HepG2 (cell line): Measurements from ENCODE around the gene MOK. TPM values are rescaled to one million over a fixed set of nuclear protein-coding genes. Genes with fewer than 3 reads are reported as not detected.

Source experiments
- ATAC-seq: fragments of 200-7000 bp; cut with Tn5 transposase; 3 replicates; pipeline ENCODE4 v1.9.1; 2020; ENCODE audit warnings: mild to moderate bottlenecking, moderate library complexity
- BruUV-seq: library from RNA; stranded (reverse); fragments of 400-500 nt; replicated peaks from 2 replicates; lab custom pipeline; 2021; lab: Mats Ljungman, UMichigan
- CTCF ChIA-PET: fragments of 300-600 bp; formaldehyde crosslinking; extraction: SDS; loops from one replicate; lab custom pipeline; 2021; ENCODE audit warnings: low total read pairs, inconsistent platforms, low intra/inter-chr PET ratio; lab: Yijun Ruan, JAX
- POLR2A ChIA-PET: fragments of 350-600 bp; sonication (Branson Sonifier 250); formaldehyde crosslinking; loops from one replicate; lab custom pipeline; 2020; ENCODE audit warnings: antibody characterized with exemption, inconsistent platforms; lab: Yijun Ruan, JAX
- DNase-seq: peaks from one replicate; pipeline ENCODE4 v3.0.0-alpha.2; 2015; ENCODE audit warnings: low spot score
- FAIRE-seq: peaks from 3 replicates; lab custom pipeline; 2011; peaks lifted over from hg19 to GRCh38; lab: Jason Lieb, UNC
- H2AFZ ChIP-seq: one replicate; pipeline ENCODE4 v1.6.1; 2011; ENCODE audit warnings: low read length, inconsistent platforms
- H3K27ac ChIP-seq: fragments of 300-600 bp; 3 replicates; pipeline ENCODE4 v1.8.0; 2011; ENCODE audit warnings: mixed run types, mild to moderate bottlenecking, mixed read lengths, low read length, inconsistent platforms; ENCODE audit not compliant: insufficient read depth; ENCODE audit errors: extremely low read length
- H3K27me3 ChIP-seq, 2 experiments: fragments of 200-600 bp in 1 of 2; 2 replicates in 1 of 2; 3 replicates in 1 of 2; pipeline versions ENCODE4 v1.6.0 to v1.8.0; 2011; ENCODE audit warnings: low read length in 2 of 2, mild to moderate bottlenecking in 2 of 2, moderate library complexity in 2 of 2, inconsistent platforms in 1 of 2; ENCODE audit not compliant: insufficient read depth in 2 of 2, control insufficient read depth in 1 of 2
- H3K36me3 ChIP-seq, 2 experiments: fragments of 200-600 bp in 1 of 2; replicated peaks in 1 of 2; 2 replicates in 1 of 2; 3 replicates in 1 of 2; pipeline versions ENCODE4 v1.5.1 to v1.8.0; 2011; ENCODE audit warnings: low read length in 2 of 2, inconsistent platforms in 1 of 2; ENCODE audit not compliant: insufficient read depth in 2 of 2, control insufficient read depth in 1 of 2
- H3K4me1 ChIP-seq: 2 replicates; pipeline ENCODE4 v1.5.1; 2012; ENCODE audit warnings: low read length, inconsistent platforms; ENCODE audit not compliant: insufficient read depth
- H3K4me2 ChIP-seq: 2 replicates; pipeline ENCODE4 v1.6.0; 2011; ENCODE audit warnings: low read depth, low read length, inconsistent platforms
- H3K4me3 ChIP-seq, 3 experiments: fragments of 200-600 bp in 1 of 3; sonication (generic), shearing (Covaris generic) in 1 of 3; replicated peaks in 1 of 3; 2 replicates each; pipeline ENCODE4 v1.5.1; 2011 to 2016; ENCODE audit warnings: low read length in 3 of 3, inconsistent platforms in 2 of 3, low read depth in 2 of 3, mild to moderate bottlenecking in 2 of 3, control low read depth in 1 of 3, mixed read lengths in 1 of 3; ENCODE audit not compliant: insufficient read depth in 1 of 3
- H3K79me2 ChIP-seq: one replicate; pipeline ENCODE4 v1.6.1; 2011; ENCODE audit warnings: low read length, inconsistent platforms; ENCODE audit not compliant: insufficient read depth
- H3K9ac ChIP-seq: 2 replicates; pipeline ENCODE4 v1.6.0; 2011; ENCODE audit warnings: mild to moderate bottlenecking, low read depth, low read length, inconsistent platforms; ENCODE audit not compliant: insufficient read depth
- H3K9me3 ChIP-seq: 2 replicates; pipeline ENCODE4 v1.5.1; 2012; ENCODE audit warnings: mild to moderate bottlenecking, low read length
- H4K20me1 ChIP-seq: 2 replicates; pipeline ENCODE4 v1.6.0; 2011; ENCODE audit warnings: inconsistent platforms, mild to moderate bottlenecking, low read length, moderate library complexity; ENCODE audit not compliant: insufficient read depth
- CBX2 ChIP-seq, 2 experiments: fragments of 200-600 bp in 1 of 2; sonication (generic); formaldehyde crosslinking in 1 of 2; IDR thresholded peaks; 2 replicates each; pipeline versions ENCODE4 v1.7.0 to v1.8.1; 2018 to 2022; ENCODE audit warnings: low read depth in 2 of 2, low read length in 1 of 2, mild to moderate bottlenecking in 1 of 2, missing genetic modification reagents in 1 of 2
- CC2D1A ChIP-seq: sonication (generic); formaldehyde crosslinking; IDR thresholded peaks from 2 replicates; pipeline ENCODE4 v1.8.1; 2023; ENCODE audit warnings: mild to moderate bottlenecking, missing genetic modification reagents
- GZF1 ChIP-seq: sonication (generic); formaldehyde crosslinking; IDR thresholded peaks from 2 replicates; pipeline ENCODE4 v1.5.1; 2020; ENCODE audit warnings: mild to moderate bottlenecking, missing genetic modification reagents
- HNRNPUL1 ChIP-seq: fragments of 200-400 bp; formaldehyde crosslinking; IDR thresholded peaks from 2 replicates; pipeline ENCODE4 v1.6.1; 2017; ENCODE audit warnings: low read depth, mild to moderate bottlenecking, low read length, moderate library complexity
- HOMEZ ChIP-seq: IDR thresholded peaks from 2 replicates; pipeline ENCODE4 v1.6.1; 2016; ENCODE audit warnings: low read depth
- KMT2B ChIP-seq: IDR thresholded peaks from 2 replicates; pipeline ENCODE4 v1.6.1; 2016; ENCODE audit warnings: missing genetic modification reagents, missing compliant biosample characterization
- MAF1 ChIP-seq: sonication (generic); formaldehyde crosslinking; IDR thresholded peaks from 2 replicates; pipeline ENCODE4 v1.5.0; 2020; ENCODE audit warnings: missing genetic modification reagents, borderline replicate concordance
- TIGD3 ChIP-seq: sonication (generic); formaldehyde crosslinking; IDR thresholded peaks from 2 replicates; pipeline ENCODE4 v1.5.1; 2020; ENCODE audit warnings: mild to moderate bottlenecking, missing genetic modification reagents, borderline replicate concordance
- U2AF2 ChIP-seq: fragments of 200-400 bp; formaldehyde crosslinking; IDR thresholded peaks from 2 replicates; pipeline ENCODE4 v1.6.1; 2017; ENCODE audit warnings: low read depth, mild to moderate bottlenecking, low read length
- ZBTB7B ChIP-seq: sonication (generic); formaldehyde crosslinking; IDR thresholded peaks from 2 replicates; pipeline ENCODE4 v1.4.0; 2020; ENCODE audit warnings: missing genetic modification reagents
- ZNF34 ChIP-seq: sonication (generic); formaldehyde crosslinking; IDR thresholded peaks from 2 replicates; pipeline ENCODE4 v1.4.0; 2020; ENCODE audit warnings: mild to moderate bottlenecking, missing genetic modification reagents, borderline replicate concordance
- ZNF382 ChIP-seq: sonication (generic); formaldehyde crosslinking; IDR thresholded peaks from 2 replicates; pipeline ENCODE4 v1.5.0; 2020; ENCODE audit warnings: missing genetic modification reagents, mild to moderate bottlenecking, borderline replicate concordance
- ZNF740 ChIP-seq: sonication (generic); formaldehyde crosslinking; IDR thresholded peaks from 2 replicates; pipeline ENCODE4 v1.4.0; 2020; ENCODE audit warnings: missing genetic modification reagents
- ZNF839 ChIP-seq: sonication (generic); formaldehyde crosslinking; IDR thresholded peaks from 2 replicates; pipeline ENCODE4 v1.4.0; 2020; ENCODE audit warnings: missing genetic modification reagents, mild to moderate bottlenecking, borderline replicate concordance
- WGBS: methylation state at CpG from one replicate; pipeline ENCODE4 v1.1.6; 2017; ENCODE audit warnings: low lambda C conversion rate; 5-methylcytosine and 5-hydroxymethylcytosine counted together
- in situ Hi-C: cut with HindIII; loops from 2 replicates; pipeline ENCODE4 v1.10.0; 2017; ENCODE audit warnings: low pct_unique_long_range_greater_than_20kb; ENCODE audit not compliant: extremely low pct_ligation_motif_present
- intact Hi-C: fragments of 100-400 bp; cut with micrococcal nuclease; formaldehyde crosslinking; loops from one replicate; pipeline ENCODE4 v1.10.0; 2022; ENCODE audit not compliant: unreplicated experiment
- polyA plus RNA-seq, 8 experiments: library from polyadenylated mRNA; depleted of rRNA in 3 of 8; stranded (reverse) in 7 of 8; unstranded in 1 of 8; fragments of >200 nt; fragmentation: Illumina TruSeq in 4 of 8; extraction: Trizol in 4 of 8; gene quantifications; 2 replicates each; pipeline versions ENCODE4 v1.2.1 to v1.2.3, GENCODE V29; 2011 to 2016; ENCODE audit warnings: low read depth in 4 of 8, missing spikeins in 1 of 8, mixed read lengths in 1 of 8; ENCODE audit not compliant: insufficient read depth in 1 of 8
- total RNA-seq, 5 experiments: library from RNA; depleted of rRNA; stranded (reverse); fragments of >200 nt; fragmentation: Illumina TruSeq; extraction: Trizol; gene quantifications; 2 replicates each; pipeline ENCODE4 v1.2.3, GENCODE V29; 2016; ENCODE audit warnings: low read depth in 1 of 5

Gene MOK
- total and polyA plus RNA-seq, 2 of the 13 experiments (the other 11 are each of a cell fraction or from before 2014, with no cell fraction given) = 15.3 to 16.9 TPM

- no peaks in the 10 kb centered on the region for H3K9me3 ChIP-seq
- ChIA-PET CTCF (no interaction called here), POLR2A (no interaction called here)
- FAIRE-seq (no peak), ATAC-seq (no peak), DNase-seq (no peak)
- no peaks in the 10 kb centered on the region for H4K20me1 ChIP-seq
- no peak overlapping the region for H3K27ac ChIP-seq
- H3K4me3 ChIP-seq = no peak overlapping the region
- in situ Hi-C loops (no loop called here), intact Hi-C loops (no loop called here)
- H2AFZ ChIP-seq = no peak overlapping the region
- H3K79me2 ChIP-seq = no peaks in the 10 kb centered on the region
- peaks cover 14% of the 10 kb centered on the region for H3K4me1 ChIP-seq
- BruUV-seq = no TSS peak
- 86% methylated on average over 9 of the region's 9 CpGs for WGBS
- H3K27me3 ChIP-seq = no peaks in the 10 kb centered on the region
- H3K9ac ChIP-seq = no peak overlapping the region
- H3K4me2 ChIP-seq = no peak overlapping the region
- no peaks in the 10 kb centered on the region; a peak in 1 of 5 replicates for H3K36me3 ChIP-seq
- TF ChIP-seq TIGD3 (CRISPR knock-in tag) = no peak
- no peak for TF ChIP-seq ZNF740 (CRISPR knock-in tag)
- no peak for TF ChIP-seq CBX2 (IDR thresholded peaks at IDR 0.05; ENCODE audit: low read depth, low read length)
- TF ChIP-seq CBX2 (CRISPR knock-in tag; IDR thresholded peaks at IDR 0.05; ENCODE audit: low read depth) = no peak
- TF ChIP-seq ZNF839 (CRISPR knock-in tag) = no peak
- no peak for TF ChIP-seq U2AF2
- TF ChIP-seq GZF1 (CRISPR knock-in tag) = no peak
- TF ChIP-seq ZNF382 = no peak
- no peak for TF ChIP-seq CC2D1A (CRISPR knock-in tag)
- TF ChIP-seq ZBTB7B = no peak
- no peak for TF ChIP-seq ZNF34
- no peak for TF ChIP-seq KMT2B (CRISPR knock-in tag)
- no peak for TF ChIP-seq MAF1
- no peak for TF ChIP-seq HOMEZ (CRISPR knock-in tag)
- no peak for TF ChIP-seq HNRNPUL1
Measured at GRCh38 chr14:102282751-102283465, 22.1 kb downstream of the MOK start.
